HG02943 (cell line): ENCODE results near the gene ANO6.
A peak's percentile ranks its signal among the peaks of the same experiment; 100 is the strongest.
"Not testable (repeated sequence)": the region's sequence is repeated elsewhere in the genome, so short reads cannot be mapped to it uniquely, and the experiment has no call there.

Source experiments
- ATAC-seq: cut with Tn5 transposase; IDR thresholded peaks from one replicate; pipeline ENCODE4 v1.9.1; 2021; ENCODE audit warnings: mild to moderate bottlenecking, low read depth, moderate library complexity; ENCODE audit not compliant: unreplicated experiment

Gene ANO6

DNA sequence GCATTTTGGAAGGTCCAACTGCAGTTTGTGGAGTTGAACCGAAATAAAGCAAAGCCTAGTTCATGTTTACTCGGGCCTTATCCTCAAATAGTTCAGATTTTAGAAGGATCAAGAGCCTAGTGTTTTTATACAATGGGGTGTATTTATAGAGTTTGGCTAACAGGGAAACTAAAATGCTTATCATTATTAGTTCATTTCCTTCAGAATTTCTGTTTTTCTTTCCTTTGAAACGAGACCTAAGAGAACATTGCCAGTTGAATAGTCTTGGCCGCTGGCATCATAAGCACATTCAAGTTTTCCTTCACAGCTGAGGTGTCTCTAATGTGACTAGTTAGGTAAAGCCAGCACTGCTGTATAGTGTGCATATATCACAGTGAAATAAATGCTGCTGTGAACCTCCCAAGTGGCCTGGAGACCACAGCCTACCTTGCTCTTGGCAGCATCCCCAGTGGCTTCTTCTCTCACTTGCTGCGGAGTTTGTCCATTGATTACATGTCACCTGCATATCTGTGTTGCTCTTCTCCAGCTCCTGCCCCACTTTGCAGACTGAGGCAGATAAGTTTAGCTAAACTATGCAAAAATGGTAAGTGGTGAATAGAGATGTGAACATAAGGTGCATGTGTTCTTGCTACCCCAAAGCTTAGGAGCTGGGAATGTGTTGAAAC, 88.8 kb downstream of the ANO6 start:
- ATAC-seq: no peak

DNA sequence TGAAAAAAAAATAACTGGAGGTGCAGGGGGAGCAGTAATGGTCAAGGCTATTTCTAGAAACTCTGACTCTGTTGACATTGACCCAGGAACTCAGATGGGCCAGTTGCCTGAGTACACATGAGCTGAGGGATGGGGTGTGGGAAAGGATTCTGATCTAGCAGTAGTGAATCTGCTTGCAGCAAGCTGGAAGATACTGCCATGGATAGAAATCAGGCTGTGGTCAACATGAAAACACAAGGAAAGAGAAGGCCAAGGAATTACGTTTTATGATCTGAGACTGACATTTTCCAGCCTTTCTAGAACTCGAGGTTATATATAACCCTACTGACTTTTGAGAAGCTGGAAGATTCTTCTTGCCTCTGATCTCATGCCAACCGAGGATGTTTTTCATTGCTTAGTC, 90.0 kb downstream of the ANO6 start:
- ATAC-seq: no peak

DNA sequence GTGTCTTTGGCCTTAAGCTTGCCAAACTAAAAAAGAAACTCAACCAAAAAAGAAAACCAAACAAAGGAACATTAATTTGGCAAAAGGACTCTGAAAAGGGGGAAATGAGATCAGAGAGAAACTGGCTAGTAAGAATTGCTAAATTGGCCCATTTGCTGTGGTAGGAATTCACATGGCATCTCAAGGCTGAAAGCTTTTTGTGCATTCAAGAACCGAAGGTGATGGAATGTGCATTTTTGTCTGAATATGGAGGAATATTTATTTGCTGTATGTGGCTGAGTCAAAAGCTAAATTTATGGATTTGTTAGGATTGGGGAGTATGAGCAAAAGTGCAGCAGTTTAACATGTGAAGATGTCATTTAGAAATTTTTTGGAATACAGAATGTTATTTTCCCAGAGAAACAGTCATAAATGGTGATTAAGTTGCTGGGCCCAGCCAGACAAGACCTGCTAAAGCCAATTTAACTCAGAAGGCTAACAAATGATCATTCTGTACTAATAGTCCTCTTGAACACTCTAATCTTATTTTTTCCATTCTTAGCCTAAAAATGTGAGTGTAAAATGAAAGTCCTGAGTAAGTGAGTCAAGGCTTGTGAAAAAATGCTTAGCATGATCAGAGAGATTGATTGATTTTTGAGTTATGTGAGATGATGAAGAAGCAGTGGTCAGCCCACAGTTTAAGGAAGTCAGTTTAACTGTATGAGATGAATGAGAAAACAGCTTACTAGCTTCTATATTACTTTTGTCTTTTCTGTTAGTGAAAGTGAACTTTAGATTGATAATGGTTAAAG, 94.1 kb downstream of the ANO6 start:
- ATAC-seq: no peak

DNA sequence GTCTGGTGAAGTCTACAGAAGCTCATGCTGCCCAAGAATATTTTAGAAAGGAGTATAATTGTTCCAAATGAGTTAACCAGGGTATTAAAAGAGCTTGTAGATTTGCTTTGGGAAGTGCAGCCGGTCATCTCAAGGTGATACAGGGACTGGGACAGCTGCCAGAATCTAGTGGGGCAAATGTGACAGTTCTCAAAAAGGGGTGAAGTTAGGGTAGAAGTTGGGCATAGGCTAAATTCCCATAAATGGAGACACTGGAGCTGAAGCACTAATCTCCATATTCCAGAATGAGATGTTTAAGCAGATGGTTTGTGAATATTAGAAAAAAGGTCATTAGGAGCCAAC, 94.7 kb downstream of the ANO6 start:
- ATAC-seq: no peak

GRCh38 chr12:45312012-45312411, 96.1 kb downstream of the ANO6 start:
- ATAC-seq: no peak

DNA sequence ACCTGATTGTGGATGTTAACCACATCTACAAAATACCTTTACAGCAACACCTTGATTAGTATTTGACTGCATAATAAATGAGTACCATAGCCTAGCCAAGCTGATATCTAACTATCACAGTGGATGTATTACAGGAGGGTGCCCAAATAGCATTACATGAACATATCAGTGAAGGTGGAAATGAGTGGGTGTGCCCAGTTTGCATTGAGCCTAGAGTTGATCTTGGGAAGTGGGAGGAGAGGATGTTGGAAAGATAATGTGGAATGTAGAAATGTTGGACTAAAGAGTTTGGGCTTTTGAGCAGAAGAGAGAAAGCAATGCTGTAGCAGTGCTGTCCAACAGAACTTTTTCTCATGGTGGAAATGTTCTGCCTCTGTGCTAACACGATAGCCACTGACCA, 98.9 kb downstream of the ANO6 start:
- ATAC-seq: no peak

DNA sequence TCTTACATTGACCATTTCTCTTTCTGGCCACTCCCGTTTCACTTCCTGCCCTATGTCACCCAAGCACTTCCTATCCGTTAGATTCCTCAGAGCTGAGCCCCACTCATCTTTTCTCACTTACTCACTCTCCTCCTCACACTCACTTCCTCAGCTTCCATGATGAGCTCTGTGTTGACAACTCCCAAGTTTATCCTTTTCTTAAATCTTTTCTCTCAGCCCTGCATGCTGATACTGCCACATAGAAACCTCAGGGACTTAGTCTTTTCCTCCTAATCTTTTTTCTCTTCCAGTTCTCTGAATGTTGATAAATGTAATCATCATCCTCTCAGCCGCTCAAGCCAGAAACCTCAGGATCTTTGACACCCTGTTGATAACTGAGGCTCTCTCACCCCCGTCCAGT, 99.6 kb downstream of the ANO6 start:
- ATAC-seq: no peak

DNA sequence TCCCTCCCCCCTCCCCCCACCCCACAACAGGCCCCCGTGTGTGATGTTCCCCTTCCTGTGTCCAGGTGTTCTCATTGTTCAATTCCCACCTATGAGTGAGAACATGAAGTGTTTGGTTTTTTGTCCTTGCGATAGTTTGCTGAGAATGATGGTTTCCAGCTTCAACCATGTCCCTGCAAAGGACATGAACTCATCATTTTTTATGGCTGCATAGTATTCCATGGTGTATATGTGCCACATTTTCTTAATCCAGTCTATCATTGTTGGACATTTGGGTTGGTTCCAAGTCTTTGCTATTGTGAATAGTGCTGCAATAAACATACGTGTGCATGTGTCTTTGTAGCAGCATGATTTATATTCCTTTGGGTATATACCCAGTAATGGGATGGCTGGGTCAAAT, 101.4 kb downstream of the ANO6 start:
- ATAC-seq: not testable (repeated sequence)

DNA sequence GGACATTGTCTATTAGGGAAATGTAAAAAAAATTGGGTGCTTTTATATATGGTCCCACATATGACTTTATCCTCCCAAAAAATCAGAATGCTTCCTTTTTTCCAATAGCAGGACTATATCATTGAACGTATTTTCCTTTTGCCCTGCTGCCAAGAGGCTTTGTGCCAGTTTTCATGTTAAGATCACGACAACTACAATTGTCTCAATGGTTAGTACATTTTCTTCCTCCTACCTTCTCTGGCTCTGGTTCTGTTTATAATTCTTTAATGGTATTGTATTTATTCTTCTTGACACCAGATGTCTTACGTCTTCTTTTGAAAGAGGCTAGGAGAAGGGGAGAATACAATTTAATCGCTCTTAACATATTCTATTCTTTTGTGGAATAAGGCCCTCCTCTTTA, 106.9 kb downstream of the ANO6 start:
- ATAC-seq: no peak

DNA sequence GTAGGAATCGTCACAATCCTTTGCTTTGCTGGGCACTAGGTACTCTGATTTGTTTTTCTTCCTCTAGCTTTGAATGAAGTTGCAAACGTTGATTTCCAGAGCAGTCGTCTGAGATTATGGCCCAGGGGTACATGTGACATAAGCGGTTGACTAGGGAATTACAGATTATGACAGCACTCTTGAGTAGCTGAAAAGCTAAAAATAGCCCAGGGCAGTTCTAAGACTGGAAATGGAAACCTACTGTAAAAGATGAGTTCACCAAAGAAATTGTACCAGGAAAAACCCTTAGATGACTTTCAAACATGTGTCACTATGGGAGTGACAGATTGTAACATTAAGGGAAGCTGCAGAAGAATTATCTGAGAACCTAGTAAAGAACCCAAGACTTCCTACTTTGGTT, 108.5 kb downstream of the ANO6 start:
- ATAC-seq: no peak

DNA sequence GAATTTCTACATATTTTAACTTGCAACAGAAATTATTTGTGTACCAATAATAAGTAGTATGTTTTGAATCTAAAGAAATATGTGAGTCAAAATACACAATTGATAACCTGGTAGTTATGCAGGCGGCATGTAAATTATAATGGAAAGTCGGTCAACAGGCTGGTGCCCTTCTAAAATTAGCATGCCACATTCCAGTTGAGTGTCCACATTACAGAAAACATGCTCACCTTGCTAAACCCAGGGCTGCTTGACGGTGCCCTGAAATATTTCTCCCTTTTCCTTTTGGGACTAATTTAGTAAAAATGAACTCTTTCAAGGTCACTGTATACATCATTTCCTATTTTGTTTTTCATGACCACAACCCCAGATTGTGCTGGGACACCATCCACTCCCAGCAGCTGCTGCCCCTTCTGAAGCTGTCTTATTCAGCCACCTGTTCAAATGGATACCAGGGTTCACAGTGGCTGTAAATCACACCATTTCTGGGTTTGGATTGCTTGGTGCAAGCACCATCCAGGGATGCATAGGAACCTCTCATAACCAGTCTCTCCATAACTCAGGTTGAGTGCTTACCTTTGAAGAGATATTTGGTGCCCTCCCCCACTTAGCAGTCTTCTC, 110.6 kb downstream of the ANO6 start:
- ATAC-seq: no peak

GRCh38 chr12:45327823-45328383, 112.0 kb downstream of the ANO6 start:
- no peak for ATAC-seq

DNA sequence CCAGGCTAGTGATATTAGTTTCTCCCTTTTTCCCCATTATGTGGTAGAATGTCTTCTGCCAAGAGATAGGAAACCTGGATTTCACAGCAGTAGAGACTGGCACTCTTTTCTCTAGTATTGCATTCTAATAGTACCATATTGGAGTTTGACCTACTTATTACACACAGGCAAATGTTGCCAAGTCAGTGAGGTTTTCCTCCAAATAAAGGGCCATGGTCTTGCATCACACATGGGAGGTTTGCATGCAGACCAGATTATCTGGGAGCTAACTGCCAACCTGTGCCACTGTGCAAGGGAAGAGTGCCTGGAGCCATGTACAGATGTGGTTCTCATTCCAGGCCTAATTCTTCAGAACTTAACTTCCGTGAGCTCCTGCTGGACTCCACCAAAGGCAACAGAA, 113.3 kb downstream of the ANO6 start:
- ATAC-seq: no peak

GRCh38 chr12:45329702-45330101, 113.8 kb downstream of the ANO6 start:
- no peak for ATAC-seq

- peak; percentile 60 for ATAC-seq
Observed at GRCh38 chr12:45331552-45331951, 115.7 kb downstream of the ANO6 start.

GRCh38 chr12:45334396-45334795, 118.5 kb downstream of the ANO6 start:
- no peak for ATAC-seq

- ATAC-seq: no peak
Observed at GRCh38 chr12:45336331-45336730, 120.4 kb downstream of the ANO6 start.

DNA sequence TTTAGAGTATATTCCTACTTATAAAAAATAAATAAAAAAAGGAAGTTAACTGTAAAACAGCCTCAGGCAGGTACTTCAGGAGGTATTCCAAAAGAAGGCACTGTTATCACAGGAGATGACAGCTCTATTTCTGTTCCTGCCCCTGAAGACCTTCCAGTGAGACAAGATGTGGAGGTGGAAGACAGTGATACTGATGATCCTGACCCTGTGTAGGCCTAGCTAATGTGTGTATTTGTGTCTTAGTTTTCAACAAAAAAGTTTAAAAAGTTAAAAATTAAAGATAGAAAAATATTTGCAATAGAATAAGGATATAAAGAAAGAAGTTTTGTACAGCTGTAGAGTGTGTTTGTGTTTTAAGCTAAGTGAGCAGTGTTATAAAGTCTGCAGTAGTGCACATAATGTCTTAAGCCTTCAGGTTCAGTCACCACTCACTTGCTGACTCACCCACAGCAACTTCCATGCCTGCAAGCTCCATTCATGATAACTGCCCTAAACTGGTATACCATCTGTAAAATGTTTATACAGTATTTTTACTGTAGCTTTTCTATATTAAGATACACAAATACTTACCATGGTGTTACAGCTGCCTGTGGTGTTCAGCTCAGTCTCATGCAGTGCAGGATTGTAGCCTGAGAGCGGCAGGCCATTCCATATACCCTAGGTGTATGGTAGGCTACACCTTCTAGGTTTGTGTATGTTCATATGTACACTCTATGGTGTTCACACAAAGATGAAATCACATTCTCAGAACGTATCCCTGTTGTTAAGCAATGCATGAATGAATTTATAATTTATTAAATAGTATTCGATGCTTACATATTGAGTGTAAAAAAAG, 121.1 kb downstream of the ANO6 start:
- ATAC-seq: no peak

GRCh38 chr12:45337835-45338234, 121.9 kb downstream of the ANO6 start:
- no peak for ATAC-seq

- no peak for ATAC-seq
Observed at GRCh38 chr12:45338272-45338671, 122.4 kb downstream of the ANO6 start.

DNA sequence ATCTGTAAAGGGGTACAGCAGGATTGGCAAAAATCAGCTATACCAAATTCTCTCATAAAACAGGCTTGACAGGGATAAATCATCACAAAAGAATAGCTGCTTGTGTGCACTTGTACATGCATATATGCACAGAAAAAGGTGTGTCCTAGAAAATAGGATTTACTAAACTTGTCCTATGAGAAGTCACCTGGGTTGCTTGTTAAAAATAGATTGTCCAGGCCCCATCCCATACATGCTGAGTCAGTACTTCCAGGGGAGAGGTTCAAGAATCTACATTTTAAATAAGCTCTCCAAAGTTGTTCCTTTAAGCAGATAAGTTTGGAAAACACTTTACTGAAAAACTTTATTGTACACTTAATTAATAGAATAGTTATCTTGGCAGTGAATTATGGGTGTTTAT, 123.1 kb downstream of the ANO6 start:
- no peak for ATAC-seq
